ENCODE data around the gene PCP2. TPM values are rescaled to one million over a fixed set of nuclear protein-coding genes. Genes with fewer than 3 reads are reported as not detected.

Gene PCP2
- total and polyA plus RNA-seq, 2 of the 8 experiments (the other 6 are each of a cell fraction or from before 2014, with no cell fraction given): not detected

DNA sequence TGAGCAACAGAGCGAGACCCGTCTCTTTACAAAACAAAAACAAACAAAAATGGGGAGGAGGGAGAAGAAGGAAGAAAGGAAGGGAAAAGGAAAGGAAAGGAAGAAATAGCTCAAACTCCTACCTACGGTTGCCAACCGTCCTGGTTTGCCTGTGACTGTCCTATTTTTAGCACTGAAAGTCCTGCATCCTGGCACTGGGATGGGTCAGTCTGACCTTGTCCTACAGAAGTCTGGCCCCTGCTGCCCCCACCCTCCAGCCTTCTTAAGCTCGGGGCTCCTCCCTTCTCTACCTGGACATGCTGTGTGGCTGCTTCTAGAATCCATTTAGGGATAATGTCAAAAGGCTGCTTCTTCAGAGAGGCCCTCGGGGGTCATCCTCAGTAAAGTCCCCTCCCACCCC lies 2.2 kb upstream of the PCP2 start (continued):
- no peak for TF ChIP-seq BCL11A (IDR thresholded peaks at IDR 0.05; ENCODE audit: low read depth in 2 of 2, low read length in 2 of 2)
- no peak for TF ChIP-seq MAX (IDR thresholded peaks at IDR 0.05)
- no peak for TF ChIP-seq ASH2L (IDR thresholded peaks at IDR 0.05; ENCODE audit: low read length)
- TF ChIP-seq NRF1 (IDR thresholded peaks at IDR 0.05; ENCODE audit: low read depth, low read length): no peak
- no peak for TF ChIP-seq SP4 (IDR thresholded peaks at IDR 0.05; ENCODE audit: low read length)
- TF ChIP-seq PHF8 (conservative IDR thresholded peaks at IDR 0.05; ENCODE audit: low read depth, low read length): no peak
